CD4-positive, alpha-beta T cell (primary cell): ENCODE measurements around the gene TMEM30B. TPM values are rescaled to one million over a fixed set of nuclear protein-coding genes. Genes with fewer than 3 reads are reported as not detected.

ENCODE experiments used
- ATAC-seq: fragments of 200-7000 bp; cut with Tn5 transposase; one replicate; pipeline ENCODE4 v1.10.0; 2022; ENCODE audit warnings: mild to moderate bottlenecking; ENCODE audit not compliant: poor library complexity
- CTCF ChIA-PET: fragments of 350-600 bp; sonication (Branson Sonifier 250); formaldehyde crosslinking; loops from one replicate; lab custom pipeline; 2021; ENCODE audit warnings: antibody characterized with exemption, inconsistent platforms; lab: Charles Lee
- POLR2A ChIA-PET: fragments of 350-600 bp; sonication (Branson Sonifier 250); formaldehyde crosslinking; loops from one replicate; lab custom pipeline; 2021; ENCODE audit warnings: antibody characterized with exemption, inconsistent platforms; lab: Charles Lee
- DNase-seq, 14 experiments: peaks; one replicate each; pipeline ENCODE4 v3.0.0-alpha.2; 2013 to 2020; ENCODE audit warnings: mixed read lengths in 2 of 14
- H3K27ac ChIP-seq, 2 donors: one replicate each; pipeline versions ENCODE4 v1.5.1 to v1.7.0; 2013; ENCODE audit warnings: low read length in 2 of 2, low read depth in 1 of 2, mild to moderate bottlenecking in 1 of 2
- H3K27me3 ChIP-seq, 2 experiments: 1 replicate in 1 of 2; 2 replicates in 1 of 2; pipeline versions ENCODE4 v1.6.1 to v1.7.0; 2013; ENCODE audit warnings: low read length in 2 of 2, control low read depth in 1 of 2, mild to moderate bottlenecking in 1 of 2, moderate library complexity in 1 of 2; ENCODE audit not compliant: insufficient read depth in 2 of 2, control insufficient read depth in 1 of 2
- H3K36me3 ChIP-seq: one replicate; pipeline ENCODE4 v1.6.1; 2013; ENCODE audit warnings: low read length, control low read depth; ENCODE audit not compliant: insufficient read depth
- H3K4me1 ChIP-seq: one replicate; pipeline ENCODE4 v1.6.1; 2013; ENCODE audit warnings: low read length, control low read depth; ENCODE audit not compliant: insufficient read depth
- H3K4me3 ChIP-seq: one replicate; pipeline ENCODE4 v1.5.1; 2013; ENCODE audit warnings: mild to moderate bottlenecking, low read length, moderate library complexity
- H3K9me3 ChIP-seq, 2 experiments: 1 replicate in 1 of 2; 2 replicates in 1 of 2; pipeline versions ENCODE4 v1.6.1 to v1.7.0; 2013; ENCODE audit warnings: low read length in 2 of 2, mild to moderate bottlenecking in 2 of 2, control low read depth in 1 of 2, moderate library complexity in 1 of 2; ENCODE audit not compliant: control insufficient read depth in 1 of 2, insufficient read depth in 1 of 2
- H3K27ac Mint-ChIP-seq: one replicate; pipeline ENCODE4 v1.8.0; 2020; ENCODE audit warnings: mixed read lengths
- H3K27me3 Mint-ChIP-seq: one replicate; pipeline ENCODE4 v1.8.0; 2021; ENCODE audit warnings: mixed read lengths
- H3K36me3 Mint-ChIP-seq: one replicate; pipeline ENCODE4 v1.8.0; 2021; ENCODE audit warnings: low read depth, mixed read lengths
- H3K4me1 Mint-ChIP-seq: one replicate; pipeline ENCODE4 v1.8.0; 2021; ENCODE audit warnings: low read depth, mixed read lengths
- H3K4me3 Mint-ChIP-seq: one replicate; pipeline ENCODE4 v1.8.0; 2020; ENCODE audit warnings: mild to moderate bottlenecking, mixed read lengths
- H3K9me3 Mint-ChIP-seq: one replicate; pipeline ENCODE4 v1.8.0; 2020; ENCODE audit warnings: mixed read lengths
- CTCF ChIP-seq: fragments of 200-600 bp; IDR thresholded peaks from one replicate; pipeline ENCODE4 v1.8.0; 2022; ENCODE audit warnings: antibody characterized with exemption, mild to moderate bottlenecking
- intact Hi-C, 2 experiments: fragments of 100-400 bp; cut with DNase I in 1 of 2; cut with micrococcal nuclease in 1 of 2; formaldehyde crosslinking; loops; one replicate each; pipeline versions ENCODE4 v1.15.1 to v1.9.0; 2023 to 2025; cut with DNase I, micrococcal nuclease
- total RNA-seq, 174 experiments: library from RNA in 2 of 174; stranded (reverse) in 2 of 174; gene quantifications; one replicate each; pipeline ENCODE4 v1.2.3 and lab custom pipeline; 2021 to 2026

The TMEM30B gene
- total RNA-seq, 2 experiments from 2014 or later = 8.9 to 9.1 TPM

- Histone ChIP-seq H3K27ac (no peak overlapping the region), H3K4me3 (no peak overlapping the region), H3K27me3 (peaks cover 0 to 25% of the 10 kb centered on the region in 2 experiments), H3K36me3 (no peaks in the 10 kb centered on the region), H3K9me3 (no peaks in the 10 kb centered on the region), H3K4me1 (peaks cover 6% of the 10 kb centered on the region)
- TF ChIP-seq CTCF = no peak
- ATAC-seq = no peak
- H3K27me3 Mint-ChIP-seq = peaks cover 60% of the 10 kb centered on the region
- intact Hi-C loops = loop anchor here (1.0 to 2.0 kb wide), 4 partner anchors 17 to 858 kb away; no protein-coding TSS in a partner anchor
- H3K4me1 Mint-ChIP-seq = peaks cover 5% of the 10 kb centered on the region
- H3K36me3 Mint-ChIP-seq = no peaks in the 10 kb centered on the region
- no peak overlapping the region for H3K4me3 Mint-ChIP-seq
- DNase-seq = no peak
- POLR2A ChIA-PET = interaction anchor here (0.5 kb wide), 1 partner anchor 8 kb away, joined by 4 read pairs; no protein-coding TSS in a partner anchor
- H3K9me3 Mint-ChIP-seq = no peaks in the 10 kb centered on the region
- H3K27ac Mint-ChIP-seq = no peak overlapping the region
- CTCF ChIA-PET = interaction anchor here (0.6 to 2.1 kb wide), 7 partner anchors 12 to 569 kb away, joined by 3 to 10 read pairs (median 5); partner anchors contain the start of gene TMEM30B
Measured at GRCh38 chr14:61268812-61269211, 12.3 kb downstream of the TMEM30B start.

- H3K27ac Mint-ChIP-seq = no peak overlapping the region
- Histone ChIP-seq H3K27me3 (peaks cover 0 to 25% of the 10 kb centered on the region in 2 experiments), H3K4me3 (no peak overlapping the region), H3K36me3 (no peaks in the 10 kb centered on the region), H3K4me1 (peaks cover 6% of the 10 kb centered on the region), H3K27ac (no peak overlapping the region), H3K9me3 (no peaks in the 10 kb centered on the region)
- H3K27me3 Mint-ChIP-seq = peaks cover 56% of the 10 kb centered on the region
- H3K36me3 Mint-ChIP-seq = no peaks in the 10 kb centered on the region
- no peak for DNase-seq
- POLR2A ChIA-PET = interaction anchor here (1.3 kb wide), 1 partner anchor 13 kb away, joined by 3 read pairs; no protein-coding TSS in a partner anchor
- H3K9me3 Mint-ChIP-seq = no peaks in the 10 kb centered on the region
- no peak for ATAC-seq
- H3K4me3 Mint-ChIP-seq = no peak overlapping the region
- intact Hi-C loops = no loop called here
- CTCF ChIA-PET = interaction anchor here (1.0 kb wide), 1 partner anchor 14 kb away, joined by 7 read pairs; the partner anchor contains the start of gene TMEM30B
- TF ChIP-seq CTCF = no peak
- H3K4me1 Mint-ChIP-seq = peaks cover 5% of the 10 kb centered on the region
Measured at GRCh38 chr14:61266891-61267740, 14.0 kb downstream of the TMEM30B start.

- Mint-ChIP-seq H3K4me1 (peaks cover 5% of the 10 kb centered on the region), H3K9me3 (no peaks in the 10 kb centered on the region), H3K36me3 (no peaks in the 10 kb centered on the region), H3K27ac (no peak overlapping the region), H3K4me3 (no peak overlapping the region), H3K27me3 (peaks cover 53% of the 10 kb centered on the region)
- TF ChIP-seq CTCF = no peak
- peaks cover 0 to 25% of the 10 kb centered on the region in 2 experiments for H3K27me3 ChIP-seq
- intact Hi-C loops = no loop called here
- H3K36me3 ChIP-seq = no peaks in the 10 kb centered on the region
- no peaks in the 10 kb centered on the region for H3K9me3 ChIP-seq
- peaks cover 6% of the 10 kb centered on the region for H3K4me1 ChIP-seq
- ChIA-PET CTCF (no interaction called here), POLR2A (no interaction called here)
- no peak overlapping the region for H3K27ac ChIP-seq
- ATAC-seq (no peak), DNase-seq (no peak)
- H3K4me3 ChIP-seq = no peak overlapping the region
Measured at GRCh38 chr14:61266436-61266835, 14.7 kb downstream of the TMEM30B start.
